ENCODE data around the gene KIAA0040. TPM values are rescaled to one million over a fixed set of nuclear protein-coding genes. Genes with fewer than 3 reads are reported as not detected.

Gene KIAA0040
- total RNA-seq, 1 donor from 2014 or later, result 2.4 TPM

DNA sequence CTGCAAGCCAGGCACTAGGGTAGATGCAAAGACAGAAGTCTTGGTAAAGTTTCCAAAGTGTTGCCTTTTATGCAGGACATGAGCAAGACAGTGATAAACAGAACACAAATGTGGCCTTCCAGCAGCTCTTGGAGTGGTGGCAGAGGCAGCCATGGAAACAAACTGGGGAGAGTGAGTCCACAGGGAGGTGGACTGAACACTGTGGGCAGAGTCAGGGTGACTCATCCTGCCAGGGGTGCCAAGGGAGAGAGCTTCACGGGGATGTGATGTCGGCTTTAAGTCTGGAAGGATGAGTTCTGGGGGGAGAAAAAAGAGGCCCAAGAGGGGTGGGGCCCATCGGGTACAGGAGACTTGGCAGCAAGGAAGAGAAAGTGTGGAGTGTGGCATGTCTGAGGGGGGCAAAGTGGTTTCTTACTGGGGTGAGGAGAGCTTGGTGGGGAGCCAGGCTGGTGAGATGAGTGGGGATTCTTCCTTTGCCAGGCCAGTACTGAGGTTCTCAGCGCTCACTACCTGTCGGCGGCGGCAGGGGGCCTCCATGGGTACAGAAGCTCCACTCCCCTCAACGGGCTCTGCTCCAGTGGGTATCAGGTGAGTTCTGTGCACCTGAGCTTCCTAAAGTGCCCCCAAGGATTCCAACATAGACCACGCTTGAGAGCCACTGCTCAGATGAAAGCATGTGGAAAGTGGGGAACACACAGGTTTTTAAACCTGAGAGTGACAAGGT lies 41.8 kb downstream of the KIAA0040 start:
- peaks cover 2% of the 10 kb centered on the region for H3K4me1 Mint-ChIP-seq (ENCODE audit: low read depth)
- peaks cover 66% of the 10 kb centered on the region for H3K27me3 Mint-ChIP-seq
- no peak overlapping the region for H3K4me3 Mint-ChIP-seq (ENCODE audit: low read depth)
- no peaks in the 10 kb centered on the region for H3K9me3 Mint-ChIP-seq (ENCODE audit: low read depth)
- DNase-seq (ENCODE audit: low spot score, unreplicated experiment), result no peak
- no peaks in the 10 kb centered on the region for H3K36me3 Mint-ChIP-seq (ENCODE audit: insufficient read depth)
- H3K27ac Mint-ChIP-seq, result no peak overlapping the region
- TF ChIP-seq CTCF (IDR thresholded peaks at IDR 0.05; ENCODE audit: unreplicated experiment), result no peak

DNA sequence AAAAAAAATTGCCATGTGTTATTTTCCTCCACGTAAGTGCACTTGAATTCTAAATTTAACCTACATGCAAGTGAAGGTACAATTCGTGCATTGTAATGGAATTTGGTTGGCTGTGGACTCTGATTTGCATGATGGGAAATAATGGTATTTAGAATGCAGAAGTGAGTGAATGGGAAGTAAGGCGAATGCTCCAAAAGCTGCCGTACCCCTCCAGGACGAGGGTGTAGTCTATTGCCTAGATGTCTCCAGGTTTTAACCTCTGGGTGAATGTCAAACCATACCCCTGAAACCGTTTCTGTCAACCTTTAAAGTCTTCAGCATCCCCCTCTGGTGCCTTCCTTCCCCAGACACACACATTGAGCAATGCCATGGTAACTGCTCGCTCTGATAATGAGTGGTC lies 44.5 kb downstream of the KIAA0040 start:
- H3K36me3 Mint-ChIP-seq (ENCODE audit: insufficient read depth), result no peaks in the 10 kb centered on the region
- DNase-seq (ENCODE audit: low spot score, unreplicated experiment), result no peak
- H3K27ac Mint-ChIP-seq, result no peak overlapping the region
- no peak overlapping the region for H3K4me3 Mint-ChIP-seq (ENCODE audit: low read depth)
- no peaks in the 10 kb centered on the region for H3K9me3 Mint-ChIP-seq (ENCODE audit: low read depth)
- no peak for TF ChIP-seq CTCF (IDR thresholded peaks at IDR 0.05; ENCODE audit: unreplicated experiment)
- H3K4me1 Mint-ChIP-seq (ENCODE audit: low read depth), result peaks cover 2% of the 10 kb centered on the region
- H3K27me3 Mint-ChIP-seq, result peaks cover 46% of the 10 kb centered on the region

DNA sequence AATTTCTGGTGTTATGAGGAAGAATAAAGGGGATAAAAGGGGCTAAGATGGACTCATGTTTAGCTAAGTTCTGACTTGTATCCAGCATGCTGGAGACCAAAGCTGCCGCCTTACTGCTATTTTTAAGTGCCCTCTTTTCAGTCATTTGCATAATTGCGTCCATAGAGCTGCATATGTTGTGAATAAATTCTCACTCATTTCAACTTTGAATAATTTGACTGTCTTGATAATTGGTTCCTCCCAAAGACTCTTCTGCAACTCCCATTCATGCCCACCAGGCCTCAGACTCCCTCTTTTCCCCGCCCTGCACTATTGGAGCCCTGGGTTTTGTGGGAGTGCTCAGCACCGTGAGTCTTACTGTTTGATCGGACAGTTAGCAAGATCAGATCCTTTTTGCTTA lies 45.0 kb downstream of the KIAA0040 start:
- no peak for TF ChIP-seq CTCF (IDR thresholded peaks at IDR 0.05; ENCODE audit: unreplicated experiment)
- Mint-ChIP-seq H3K27ac (no peak overlapping the region), H3K4me3 (ENCODE audit: low read depth) (no peak overlapping the region), H3K27me3 (peaks cover 41% of the 10 kb centered on the region), H3K9me3 (ENCODE audit: low read depth) (no peaks in the 10 kb centered on the region), H3K4me1 (ENCODE audit: low read depth) (peaks cover 2% of the 10 kb centered on the region), H3K36me3 (ENCODE audit: insufficient read depth) (no peaks in the 10 kb centered on the region)
- DNase-seq (ENCODE audit: low spot score, unreplicated experiment), result no peak

GRCh38 chr1:175146529-175147213 lies 45.9 kb downstream of the KIAA0040 start:
- DNase-seq (ENCODE audit: low spot score, unreplicated experiment), result peak; percentile 67
- peak; percentile 85 for TF ChIP-seq CTCF (IDR thresholded peaks at IDR 0.05; ENCODE audit: unreplicated experiment)
- Mint-ChIP-seq H3K36me3 (ENCODE audit: insufficient read depth) (no peaks in the 10 kb centered on the region), H3K9me3 (ENCODE audit: low read depth) (no peaks in the 10 kb centered on the region), H3K27me3 (peaks cover 38% of the 10 kb centered on the region), H3K27ac (no peak overlapping the region), H3K4me3 (ENCODE audit: low read depth) (peak overlapping the region; percentile 37), H3K4me1 (ENCODE audit: low read depth) (peaks cover 2% of the 10 kb centered on the region)

GRCh38 chr1:175145899-175146528 lies 46.6 kb downstream of the KIAA0040 start:
- no peak for DNase-seq (ENCODE audit: low spot score, unreplicated experiment)
- no peak overlapping the region for H3K27ac Mint-ChIP-seq
- TF ChIP-seq CTCF (IDR thresholded peaks at IDR 0.05; ENCODE audit: unreplicated experiment), result no peak
- no peak overlapping the region for H3K4me3 Mint-ChIP-seq (ENCODE audit: low read depth)
- peaks cover 32% of the 10 kb centered on the region for H3K27me3 Mint-ChIP-seq
- no peaks in the 10 kb centered on the region for H3K9me3 Mint-ChIP-seq (ENCODE audit: low read depth)
- no peaks in the 10 kb centered on the region for H3K4me1 Mint-ChIP-seq (ENCODE audit: low read depth)
- no peaks in the 10 kb centered on the region for H3K36me3 Mint-ChIP-seq (ENCODE audit: insufficient read depth)

Measured in progenitor cell of endocrine pancreas (in vitro differentiated cells).